Measurements from ENCODE around the gene ADRB1.

Gene ADRB1

GRCh38 chr10:114043532-114044246 is at the start of gene ADRB1:
Gene ADRB1 (plus strand): TSS chr10:114043866. CDS start chr10:114044133, 267 bp downstream.
- FAIRE-seq, result no peak

DNA sequence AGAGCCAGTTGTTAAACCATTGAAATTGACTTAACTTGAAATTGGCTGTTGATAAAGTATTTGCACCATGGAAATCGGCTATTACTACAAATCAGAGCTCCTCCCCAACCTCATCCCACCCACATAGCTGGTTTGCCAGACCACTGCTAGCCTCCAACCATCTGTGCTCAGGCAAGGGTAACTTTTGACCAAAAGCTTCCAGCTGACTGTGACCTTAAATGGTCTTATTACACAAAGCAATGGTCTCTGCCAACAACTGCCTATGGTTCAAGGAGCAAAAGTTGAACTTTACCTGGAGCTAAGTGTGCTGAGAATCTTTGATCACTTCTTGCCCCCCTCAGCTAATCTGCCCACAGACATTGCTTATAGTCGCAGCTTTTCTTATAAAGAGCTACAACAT is 48.5 kb upstream of the ADRB1 start:
- no peak for DNase-seq (ENCODE audit: low spot score)
- FAIRE-seq, result no peak

More at GRCh38 chr10:114043532-114044246, at the start of gene ADRB1:
- no peak for DNase-seq (ENCODE audit: low spot score)

DNA sequence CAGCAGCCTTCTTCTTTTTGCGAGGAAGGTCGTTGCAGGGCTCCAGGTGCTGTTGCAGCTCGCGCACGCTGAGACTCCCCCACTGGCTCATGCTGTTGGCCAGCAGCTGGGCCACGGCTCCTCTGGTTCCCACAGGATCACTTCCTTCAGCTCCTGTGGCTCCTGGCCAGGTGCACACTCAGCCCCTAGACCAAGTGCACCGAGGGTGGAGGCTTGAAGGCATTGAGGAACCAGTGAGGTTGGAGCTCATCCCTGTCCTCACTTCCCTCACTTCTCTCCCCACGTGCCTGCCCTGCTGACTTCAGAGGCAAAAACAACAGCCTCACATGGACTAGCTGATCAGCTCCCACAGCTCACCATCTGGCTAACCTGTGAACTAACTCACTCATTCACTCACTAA is 46.2 kb upstream of the ADRB1 start:
- FAIRE-seq, result no peak
- no peak for DNase-seq (ENCODE audit: low spot score)

- FAIRE-seq (no peak), DNase-seq (ENCODE audit: low spot score) (no peak)
These were observed 44.1 kb upstream of the ADRB1 start for GRCh38 chr10:113999531-113999930.

DNA sequence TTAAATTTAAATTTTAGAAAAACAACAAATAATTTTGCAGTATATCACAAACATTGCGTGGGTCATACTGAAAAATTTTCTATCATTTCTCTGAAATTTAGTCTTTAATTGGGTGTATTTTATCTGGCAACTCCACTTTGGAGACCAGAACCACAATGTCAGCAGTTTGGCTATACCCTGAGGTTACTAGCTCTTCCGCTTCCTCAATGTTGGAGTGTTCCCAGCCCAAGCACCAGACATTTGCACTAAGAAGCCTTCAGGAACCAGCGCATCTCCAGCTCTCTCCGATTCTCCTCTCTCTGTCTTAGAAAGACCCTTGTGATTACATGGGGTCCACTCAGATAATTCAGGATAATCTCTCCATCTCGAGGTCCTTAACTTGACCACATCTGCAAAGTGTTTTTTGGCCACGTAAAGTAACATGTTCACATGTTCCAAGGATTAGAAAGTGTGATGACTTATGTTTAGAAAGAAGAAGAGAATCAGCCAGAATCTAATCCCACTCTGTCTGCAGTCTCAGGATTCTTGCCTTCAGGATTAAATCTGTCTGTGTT is 43.1 kb upstream of the ADRB1 start:
- DNase-seq (ENCODE audit: low spot score) (no peak), FAIRE-seq (no peak)

GRCh38 chr10:114002422-114002821 is 41.2 kb upstream of the ADRB1 start:
- DNase-seq (ENCODE audit: low spot score) (no peak), FAIRE-seq (no peak)

DNA sequence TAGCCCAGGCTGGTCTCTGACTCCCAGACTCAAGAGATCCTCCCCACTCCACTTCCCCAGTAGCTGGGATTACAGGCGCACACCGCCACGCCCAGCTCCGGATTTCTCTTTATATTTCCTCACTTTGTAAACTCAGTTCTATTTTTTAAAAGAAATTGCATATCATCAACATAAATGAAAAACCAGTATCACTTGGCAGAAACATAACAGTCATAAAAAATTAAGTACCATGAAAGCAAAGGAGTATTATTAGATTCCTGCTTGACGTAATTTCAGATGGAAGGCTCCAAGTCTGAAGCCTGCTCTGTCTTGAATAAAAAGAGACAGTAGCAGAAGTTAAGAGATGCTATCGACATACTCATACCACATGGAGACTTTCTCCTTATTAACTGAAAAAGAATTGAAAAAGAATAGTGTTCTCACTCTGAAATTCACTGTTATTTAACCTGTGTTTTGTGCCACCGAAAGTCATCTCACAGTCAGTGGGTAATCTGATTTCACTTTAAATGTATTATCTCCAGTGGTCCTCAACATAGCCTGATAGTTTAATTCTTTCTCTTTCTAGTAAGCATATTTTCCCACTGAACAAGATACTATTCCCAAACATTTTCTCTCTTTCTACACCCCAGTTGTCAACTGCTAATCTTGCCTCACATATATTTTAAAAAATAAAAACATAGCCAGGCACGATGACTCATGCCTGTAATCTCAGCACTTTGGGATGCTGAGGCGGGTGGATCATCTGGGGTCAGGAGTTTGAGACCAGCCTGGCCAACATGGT is 40.3 kb upstream of the ADRB1 start:
- DNase-seq (ENCODE audit: low spot score), result no peak
- no peak for FAIRE-seq

DNA sequence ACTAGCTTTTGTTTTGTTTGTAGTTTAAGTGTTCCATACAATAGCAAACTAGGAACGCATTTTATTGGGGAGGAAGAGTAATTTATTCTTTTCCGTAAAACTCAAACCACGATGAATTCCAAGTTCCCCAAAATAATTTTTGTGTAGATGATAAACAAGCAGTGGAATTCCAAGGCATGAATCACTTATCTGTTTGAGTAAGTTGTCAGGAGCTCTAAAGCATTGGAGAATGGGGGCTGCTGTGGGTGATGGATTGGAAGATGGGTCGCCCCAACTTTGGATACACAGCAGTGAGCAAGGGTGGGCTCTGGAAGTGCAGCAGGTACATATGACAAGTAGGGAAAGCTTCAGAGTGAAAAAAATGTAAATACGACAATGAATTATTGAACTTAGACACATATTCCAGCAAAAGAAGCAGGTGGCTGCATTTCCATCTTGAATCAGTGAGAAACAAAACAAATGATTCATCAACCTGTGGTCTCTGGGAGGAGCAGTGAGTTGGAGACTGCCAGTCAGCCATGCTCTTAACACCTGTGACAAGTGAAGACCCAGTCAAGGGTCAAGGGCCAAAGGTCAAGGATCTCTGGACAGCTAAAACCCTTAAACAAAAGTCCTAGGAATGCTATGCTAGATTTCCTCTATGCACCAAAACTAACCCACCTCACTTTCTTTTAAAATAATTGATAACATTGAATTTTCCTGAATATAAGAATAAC is 34.2 kb upstream of the ADRB1 start:
- DNase-seq (ENCODE audit: low spot score) (peak; percentile 36), FAIRE-seq (no peak)

GRCh38 chr10:114010316-114010715 is 33.4 kb upstream of the ADRB1 start:
- DNase-seq (ENCODE audit: low spot score) (no peak), FAIRE-seq (no peak)

GRCh38 chr10:114012650-114013049 is 31.0 kb upstream of the ADRB1 start:
- no peak for DNase-seq (ENCODE audit: low spot score)
- FAIRE-seq, result no peak

GRCh38 chr10:114015708-114016107 is 28.0 kb upstream of the ADRB1 start:
- DNase-seq (ENCODE audit: low spot score) (no peak), FAIRE-seq (no peak)

- DNase-seq (ENCODE audit: low spot score) (no peak), FAIRE-seq (no peak)
These were observed 26.4 kb upstream of the ADRB1 start for GRCh38 chr10:114017271-114017670.

DNA sequence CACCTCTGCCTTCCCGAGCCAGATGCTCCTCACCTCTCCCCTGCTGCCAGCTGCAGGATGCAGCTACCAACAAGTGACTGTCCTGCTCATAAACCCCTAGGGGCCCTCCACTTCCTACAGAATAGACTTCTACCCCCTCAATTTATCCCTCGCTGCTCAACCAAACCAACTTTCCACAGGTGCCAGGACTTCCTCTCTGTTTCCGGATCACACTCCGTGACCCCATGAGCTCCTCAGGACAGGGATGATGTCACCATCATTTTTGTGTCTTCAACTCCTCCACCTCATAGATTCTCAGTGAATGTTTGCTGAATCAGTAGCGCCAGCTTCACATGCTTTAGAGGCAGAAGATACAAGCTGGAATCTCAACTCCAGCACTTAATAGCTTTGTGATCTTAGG is 25.8 kb upstream of the ADRB1 start:
- DNase-seq (ENCODE audit: low spot score) (no peak), FAIRE-seq (no peak)

- DNase-seq (ENCODE audit: low spot score), result no peak
- no peak for FAIRE-seq
These were observed 24.4 kb upstream of the ADRB1 start for GRCh38 chr10:114019226-114019625.

- no peak for DNase-seq (ENCODE audit: low spot score)
- FAIRE-seq, result no peak
These were observed 22.5 kb upstream of the ADRB1 start for GRCh38 chr10:114021154-114021553.

- DNase-seq (ENCODE audit: low spot score), result no peak
- no peak for FAIRE-seq
These were observed 21.7 kb upstream of the ADRB1 start for GRCh38 chr10:114021717-114022680.

GRCh38 chr10:114022766-114023597 is 20.7 kb upstream of the ADRB1 start:
- FAIRE-seq (no peak), DNase-seq (ENCODE audit: low spot score) (no peak)

- no peak for FAIRE-seq
- DNase-seq (ENCODE audit: low spot score), result no peak
These were observed 18.6 kb upstream of the ADRB1 start for GRCh38 chr10:114024876-114025610.

DNA sequence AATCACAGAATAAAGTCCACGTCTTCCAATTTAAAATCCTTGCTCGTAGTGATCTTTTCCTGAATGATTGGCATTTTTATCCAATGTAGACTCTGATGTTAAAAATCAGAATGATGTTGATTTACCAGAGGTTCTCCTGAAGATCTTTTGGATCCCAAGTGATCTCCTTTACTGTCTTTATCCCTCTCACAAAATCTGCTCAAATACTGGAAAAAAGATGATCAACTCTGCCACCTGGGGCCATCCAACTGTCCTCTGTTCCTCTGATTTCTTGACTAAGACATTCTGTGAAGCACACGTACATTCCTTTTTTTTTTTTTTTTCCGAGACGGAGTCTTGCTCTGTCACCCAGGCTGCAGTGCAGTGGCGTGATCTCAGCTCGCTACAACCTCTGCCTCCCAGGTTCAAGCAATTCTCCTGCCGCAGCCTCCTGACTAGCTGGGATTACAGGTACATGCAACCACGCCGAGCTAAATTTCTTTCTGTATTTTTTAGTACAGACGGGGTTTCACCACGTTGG is 18.0 kb upstream of the ADRB1 start:
- no peak for DNase-seq (ENCODE audit: low spot score)
- FAIRE-seq, result no peak
